Esophagus mucosa (tissue), 1 donor: Measurements from ENCODE around the gene UHMK1. TPM values are rescaled to one million over a fixed set of nuclear protein-coding genes. Genes with fewer than 3 reads are reported as not detected.
"Not testable (repeated sequence)": the region's sequence is repeated elsewhere in the genome, so short reads cannot be mapped to it uniquely, and the experiment has no call there.

Experiments
- ATAC-seq: fragments of 200-7000 bp; cut with Tn5 transposase; one replicate; pipeline ENCODE4 v1.9.1; 2020
- total RNA-seq: library from RNA; stranded (reverse); gene quantifications from one replicate; pipeline ENCODE4 v1.2.4, GENCODE V29; 2023
- donor health status: DM: yes; HTN: yes; CAD: no.

UHMK1 gene, protein sequence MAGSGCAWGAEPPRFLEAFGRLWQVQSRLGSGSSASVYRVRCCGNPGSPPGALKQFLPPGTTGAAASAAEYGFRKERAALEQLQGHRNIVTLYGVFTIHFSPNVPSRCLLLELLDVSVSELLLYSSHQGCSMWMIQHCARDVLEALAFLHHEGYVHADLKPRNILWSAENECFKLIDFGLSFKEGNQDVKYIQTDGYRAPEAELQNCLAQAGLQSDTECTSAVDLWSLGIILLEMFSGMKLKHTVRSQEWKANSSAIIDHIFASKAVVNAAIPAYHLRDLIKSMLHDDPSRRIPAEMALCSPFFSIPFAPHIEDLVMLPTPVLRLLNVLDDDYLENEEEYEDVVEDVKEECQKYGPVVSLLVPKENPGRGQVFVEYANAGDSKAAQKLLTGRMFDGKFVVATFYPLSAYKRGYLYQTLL
- total RNA-seq = 27.3 TPM

GRCh38 chr1:162497723-162498495 is at the start of gene UHMK1:
TSS of gene UHMK1 (plus strand) at chr1:162497818. CDS start at chr1:162498001, 183 bp downstream.
- ATAC-seq = peak; percentile 99

- not testable (repeated sequence) for ATAC-seq
Measured at GRCh38 chr1:162454361-162454760, 43.3 kb upstream of the UHMK1 start.

- ATAC-seq = no peak
Measured at GRCh38 chr1:162456323-162456722, 41.3 kb upstream of the UHMK1 start.

GRCh38 chr1:162458236-162458635 is 39.4 kb upstream of the UHMK1 start:
- ATAC-seq = no peak

DNA sequence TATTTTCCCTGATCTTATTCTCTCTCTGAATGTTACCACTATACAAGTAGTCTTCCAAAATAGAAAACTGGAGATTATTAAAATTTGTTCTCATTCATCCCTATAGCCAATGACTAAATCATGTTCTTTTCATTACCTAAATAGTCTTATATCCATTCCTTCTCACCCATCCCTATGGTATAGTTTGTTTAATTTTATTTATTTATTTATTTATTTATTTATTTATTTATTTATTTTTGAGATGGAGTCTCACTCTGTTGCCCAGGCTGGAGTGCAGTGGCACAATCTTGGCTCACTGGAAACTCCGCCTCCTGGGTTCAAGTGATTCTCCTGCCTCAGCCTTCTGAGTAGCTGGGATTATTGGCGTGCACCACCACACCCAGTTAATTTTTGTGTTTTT is 35.2 kb upstream of the UHMK1 start:
- not testable (repeated sequence) for ATAC-seq

- ATAC-seq = no peak
Measured at GRCh38 chr1:162463021-162463420, 34.6 kb upstream of the UHMK1 start.

- no peak for ATAC-seq
Measured at GRCh38 chr1:162466797-162467196, 30.8 kb upstream of the UHMK1 start.

GRCh38 chr1:162470216-162470615 is 27.4 kb upstream of the UHMK1 start:
- no peak for ATAC-seq

DNA sequence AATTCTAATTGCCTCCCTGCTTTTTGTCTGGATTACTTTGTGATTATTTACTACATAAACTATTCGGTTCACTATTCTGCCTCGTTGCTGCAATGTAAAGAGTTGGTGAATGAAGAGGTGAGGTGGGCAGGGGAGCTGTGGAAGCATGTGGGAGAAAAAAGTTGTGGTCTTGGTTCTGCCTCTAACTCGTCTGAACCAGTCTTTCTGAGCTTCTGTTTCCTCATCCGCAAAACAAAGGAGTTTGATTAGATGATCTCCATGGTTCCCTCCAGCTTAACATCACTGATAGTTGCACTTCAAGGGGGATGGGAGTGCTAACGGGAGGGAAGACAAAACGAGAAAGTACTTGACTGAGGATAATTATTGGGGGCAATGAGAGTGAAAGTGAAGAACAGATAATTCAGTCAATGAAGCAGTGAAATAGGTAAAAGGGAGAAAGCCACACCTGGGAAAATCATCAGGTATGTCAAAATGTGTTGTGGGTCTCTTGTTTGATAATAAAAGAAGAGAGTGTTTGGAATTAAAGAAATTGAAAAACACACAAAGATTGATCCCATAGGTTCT is 26.2 kb upstream of the UHMK1 start:
- ATAC-seq = no peak

DNA sequence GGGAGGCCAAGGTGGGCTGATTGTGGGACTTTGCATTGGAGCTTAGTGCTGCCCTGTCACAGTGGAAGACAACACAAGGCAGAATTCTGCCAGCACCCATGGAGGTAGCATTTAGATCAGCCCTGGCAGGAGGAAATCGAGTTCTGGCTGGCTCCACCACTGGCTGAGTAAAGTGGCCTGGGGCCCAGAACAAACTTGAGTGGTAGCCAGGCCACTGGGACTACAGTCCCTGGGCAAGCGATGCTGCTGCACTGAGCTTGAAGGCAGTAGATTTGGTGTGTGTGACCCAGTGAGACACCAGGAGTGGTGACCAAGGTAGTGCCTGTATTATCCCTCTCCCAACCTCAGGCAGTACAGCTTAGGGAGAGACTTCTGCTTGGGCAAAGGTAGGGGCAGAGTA is 22.5 kb upstream of the UHMK1 start:
- ATAC-seq = peak; percentile 36

DNA sequence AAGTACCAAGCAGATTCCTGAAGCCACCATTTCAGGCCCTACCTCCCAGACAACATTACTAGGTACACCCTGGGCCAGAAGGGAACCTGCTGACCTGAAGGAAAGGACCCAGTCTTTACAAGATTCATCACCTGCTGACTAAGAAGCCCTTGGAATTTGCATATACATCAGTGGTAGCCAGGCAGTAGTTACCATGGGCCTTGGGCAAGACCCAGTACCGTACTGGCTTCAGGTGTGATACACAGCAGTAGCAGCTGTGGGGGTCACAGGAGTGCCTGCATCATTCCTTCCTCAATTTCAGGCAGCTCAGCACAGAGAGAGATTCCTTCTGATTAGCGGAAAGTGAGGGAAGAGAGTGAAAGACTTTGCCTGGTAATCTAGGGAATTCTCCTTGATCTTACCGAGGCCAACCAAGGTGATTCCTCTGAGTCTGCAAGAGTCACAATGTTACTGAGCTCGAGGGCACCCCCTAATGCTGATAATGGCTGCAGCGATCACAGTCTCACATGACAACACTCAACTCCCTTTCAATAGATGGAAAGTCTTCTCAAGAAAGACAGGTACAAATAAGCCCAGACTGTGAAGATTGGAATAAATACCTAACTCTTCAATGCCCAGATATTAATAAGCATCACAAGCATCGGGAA is 22.0 kb upstream of the UHMK1 start:
- ATAC-seq = no peak

GRCh38 chr1:162476620-162477019 is 21.0 kb upstream of the UHMK1 start:
- no peak for ATAC-seq

DNA sequence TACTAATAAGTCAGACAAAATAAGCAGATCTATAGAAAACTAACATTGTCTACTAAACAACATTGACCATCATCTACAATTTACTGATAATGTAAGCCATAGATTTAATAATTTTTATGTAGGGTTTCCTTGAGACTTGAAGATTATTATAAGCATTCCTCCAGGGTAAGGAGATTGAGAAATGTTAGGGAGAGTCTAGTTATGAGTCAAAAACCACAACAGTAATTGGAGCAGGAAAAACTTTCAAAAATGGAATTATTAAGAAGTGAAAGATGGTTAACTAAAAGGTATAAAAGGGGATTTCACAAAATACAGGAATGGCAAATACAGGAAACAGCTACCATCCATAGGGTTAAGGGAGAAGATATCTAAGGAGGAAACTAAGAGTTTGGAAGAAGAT is 12.4 kb upstream of the UHMK1 start:
- ATAC-seq = no peak

- no peak for ATAC-seq
Measured at GRCh38 chr1:162487241-162487640, 10.4 kb upstream of the UHMK1 start.

GRCh38 chr1:162488219-162488618 is 9.4 kb upstream of the UHMK1 start:
- ATAC-seq = no peak

DNA sequence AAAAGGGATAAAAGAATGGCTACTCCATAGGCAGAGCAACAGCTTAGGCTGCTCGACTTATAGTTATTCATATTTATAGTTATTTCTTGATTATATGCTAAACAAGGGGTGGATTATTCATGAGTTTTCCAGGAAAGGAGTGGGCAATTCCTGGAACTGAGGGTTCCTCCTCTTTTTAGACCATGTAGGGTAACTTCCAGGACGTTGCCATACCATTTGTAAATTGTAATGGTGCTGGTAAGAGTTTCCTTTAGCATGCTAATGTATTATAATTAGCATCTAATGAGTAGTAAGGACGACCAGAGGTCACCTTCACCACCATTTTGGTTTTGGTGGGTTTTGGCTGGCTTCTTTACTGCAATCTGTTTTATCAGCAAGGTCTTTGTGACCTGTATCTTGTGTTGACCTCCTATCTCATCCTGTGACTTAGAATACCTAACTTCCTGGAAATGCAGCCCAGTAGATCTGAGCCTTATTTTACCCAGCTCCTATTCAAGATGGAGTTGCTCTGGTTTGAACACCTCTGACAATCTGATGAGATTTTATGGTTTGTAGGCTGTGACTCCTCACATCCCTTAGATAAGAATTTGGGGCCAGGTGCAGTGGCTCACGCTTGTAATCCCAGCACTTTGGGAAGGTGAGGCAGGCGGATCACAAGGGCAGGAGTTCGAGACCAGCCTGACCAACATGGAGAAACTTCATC is 1.9 kb upstream of the UHMK1 start:
- ATAC-seq = not testable (repeated sequence)

DNA sequence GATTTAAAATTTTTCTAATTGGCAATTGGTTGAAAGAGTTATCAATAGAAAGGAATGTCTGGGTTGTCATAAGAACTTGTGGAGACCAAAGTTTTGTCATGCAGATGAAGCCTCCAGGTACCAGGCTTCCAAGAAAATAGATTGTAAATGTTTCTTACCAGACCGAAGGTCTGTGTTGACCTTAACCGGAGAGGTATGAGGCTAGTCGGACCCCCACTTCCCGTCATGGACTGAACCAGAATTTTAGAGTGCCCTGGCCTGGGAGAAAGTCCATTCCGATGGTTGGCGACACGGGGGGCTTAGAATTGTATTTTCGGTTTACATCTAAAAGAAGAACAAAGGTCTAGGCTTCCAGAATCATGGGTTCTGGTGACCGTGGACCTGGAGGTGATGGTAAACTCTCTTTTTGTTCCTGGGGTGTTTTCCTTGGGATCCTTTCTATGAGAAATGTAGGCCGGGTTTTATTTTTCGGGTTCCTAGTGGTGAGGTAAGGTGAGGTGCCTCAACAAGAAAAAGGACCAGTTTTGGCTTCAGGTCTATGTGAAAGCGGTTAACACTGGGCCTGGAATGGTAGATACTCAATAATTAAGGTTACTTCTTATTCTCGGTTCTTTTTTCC is 405 bp upstream of the UHMK1 start:
- no peak for ATAC-seq

DNA sequence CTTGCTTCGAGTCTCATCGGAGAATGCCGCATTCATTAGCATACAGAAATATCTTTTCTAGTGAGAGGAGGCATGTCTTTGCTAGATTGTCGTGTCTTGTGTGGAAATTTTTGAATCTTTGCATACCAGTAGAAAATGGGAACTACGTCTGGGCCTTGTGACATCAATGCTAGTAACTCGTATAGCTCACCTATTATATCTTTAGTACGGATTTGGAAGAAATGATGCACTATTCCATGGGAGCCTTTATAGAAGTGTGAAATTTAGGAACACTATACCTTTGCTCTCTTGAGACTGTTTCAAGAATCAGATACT is 835 bp downstream of the UHMK1 start:
- no peak for ATAC-seq

DNA sequence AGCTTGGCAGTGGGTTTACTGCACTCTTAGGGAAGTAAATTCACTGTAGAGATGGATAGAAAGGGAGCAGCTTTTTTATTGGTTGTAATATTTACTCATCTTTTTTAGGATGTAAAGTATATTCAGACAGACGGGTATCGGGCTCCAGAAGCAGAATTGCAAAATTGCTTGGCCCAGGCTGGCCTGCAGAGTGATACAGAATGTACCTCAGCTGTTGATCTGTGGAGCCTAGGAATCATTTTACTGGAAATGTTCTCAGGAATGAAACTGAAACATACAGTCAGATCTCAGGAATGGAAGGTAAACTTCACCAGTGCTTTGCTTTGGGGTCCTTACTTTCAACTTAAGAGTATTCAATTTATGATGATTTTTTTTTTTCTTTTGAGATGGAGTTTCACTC is 3.2 kb downstream of the UHMK1 start:
- no peak for ATAC-seq

DNA sequence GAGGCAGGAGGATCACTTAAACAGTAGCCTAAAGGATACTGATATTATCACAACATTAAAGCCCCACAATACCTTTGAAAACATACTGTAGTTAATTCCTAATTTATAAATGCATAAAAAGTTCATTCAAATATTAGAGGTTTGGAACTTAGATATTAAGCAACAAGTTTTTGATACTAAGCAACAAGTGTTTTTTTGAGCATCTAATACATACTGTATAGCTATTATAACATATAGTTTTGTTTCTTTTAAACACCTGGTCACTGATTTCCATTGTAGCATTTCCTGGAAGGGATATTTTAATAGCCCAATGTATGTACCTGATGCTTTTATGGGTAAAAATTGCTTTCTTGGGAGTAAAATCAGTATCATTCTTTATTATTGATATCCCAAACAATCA is 4.5 kb downstream of the UHMK1 start:
- ATAC-seq = no peak

- no peak for ATAC-seq
Measured at GRCh38 chr1:162502928-162503327, 5.3 kb downstream of the UHMK1 start.

- ATAC-seq = no peak
Measured at GRCh38 chr1:162527314-162527713, 29.7 kb downstream of the UHMK1 start.
